HepG2 (cell line): ENCODE measurements around the gene ABHD4. TPM values are rescaled to one million over a fixed set of nuclear protein-coding genes. Genes with fewer than 3 reads are reported as not detected.

Experiments
- CCAR2 ChIP-seq: fragments of 200-400 bp; formaldehyde crosslinking; optimal IDR thresholded peaks from 2 replicates; pipeline ENCODE3; 2018; ENCODE audit warnings: low read depth, mild to moderate bottlenecking, low read length, moderate library complexity
- DPF2 ChIP-seq: sonication (generic); formaldehyde crosslinking; IDR thresholded peaks from 2 replicates; pipeline ENCODE4 v1.4.0; 2020; ENCODE audit warnings: mild to moderate bottlenecking, low read depth, missing genetic modification reagents, borderline replicate concordance
- ELF1 ChIP-seq: sonication (generic); formaldehyde crosslinking; IDR thresholded peaks from 2 replicates; pipeline ENCODE4 v1.4.0; 2020; ENCODE audit warnings: missing genetic modification reagents
- ETV5 ChIP-seq: IDR thresholded peaks from 2 replicates; pipeline ENCODE4 v1.6.1; 2018; ENCODE audit warnings: missing biosample characterization, missing genetic modification reagents, inconsistent platforms, borderline replicate concordance
- GLI4 ChIP-seq: sonication (generic); formaldehyde crosslinking; IDR thresholded peaks from 2 replicates; pipeline ENCODE4 v1.5.1; 2020; ENCODE audit warnings: missing genetic modification reagents, mild to moderate bottlenecking, moderate library complexity, borderline replicate concordance
- NCOA5 ChIP-seq: sonication (generic); formaldehyde crosslinking; IDR thresholded peaks from 2 replicates; pipeline ENCODE4 v1.4.0; 2020; ENCODE audit warnings: missing genetic modification reagents
- REPIN1 ChIP-seq: sonication (generic); formaldehyde crosslinking; IDR thresholded peaks from 2 replicates; pipeline ENCODE4 v1.8.0; 2022; ENCODE audit warnings: missing genetic modification reagents, low read depth, mild to moderate bottlenecking, borderline replicate concordance
- SAP130 ChIP-seq: IDR thresholded peaks from 2 replicates; pipeline ENCODE4 v1.6.1; 2016; ENCODE audit warnings: low read depth
- SNAI1 ChIP-seq: sonication (generic); formaldehyde crosslinking; IDR thresholded peaks from 2 replicates; pipeline ENCODE4 v1.5.0; 2020; ENCODE audit warnings: mild to moderate bottlenecking, missing genetic modification reagents, borderline replicate concordance
- SOX5 ChIP-seq: IDR thresholded peaks from 2 replicates; pipeline ENCODE4 v1.6.1; 2016; ENCODE audit warnings: borderline replicate concordance
- TCF12 ChIP-seq, 2 experiments: fragments of 450-650 bp in 1 of 2; sonication (generic) in 1 of 2; formaldehyde crosslinking in 1 of 2; IDR thresholded peaks; 2 replicates each; pipeline versions ENCODE4 v1.6.1 to v1.8.0; 2017 to 2022; ENCODE audit warnings: antibody characterized with exemption in 1 of 2, mild to moderate bottlenecking in 1 of 2, missing genetic modification reagents in 1 of 2, moderate library complexity in 1 of 2
- THAP9 ChIP-seq: sonication (generic); formaldehyde crosslinking; IDR thresholded peaks from 2 replicates; pipeline ENCODE4; 2020; ENCODE audit warnings: missing genetic modification reagents, mild to moderate bottlenecking, borderline replicate concordance
- TP53 ChIP-seq: sonication (generic); formaldehyde crosslinking; conservative IDR thresholded peaks from 2 replicates; pipeline ENCODE4 v1.4.0; 2020; ENCODE audit warnings: missing genetic modification reagents
- U2AF2 ChIP-seq: fragments of 200-400 bp; formaldehyde crosslinking; IDR thresholded peaks from 2 replicates; pipeline ENCODE4 v1.6.1; 2017; ENCODE audit warnings: low read depth, mild to moderate bottlenecking, low read length
- XRCC5 ChIP-seq: fragments of 200-400 bp; formaldehyde crosslinking; optimal IDR thresholded peaks from 2 replicates; pipeline ENCODE3; 2017; ENCODE audit warnings: mild to moderate bottlenecking, low read length
- ZBTB42 ChIP-seq: sonication (generic); formaldehyde crosslinking; IDR thresholded peaks from 2 replicates; pipeline ENCODE4 v1.5.0; 2020; ENCODE audit warnings: mild to moderate bottlenecking, missing genetic modification reagents
- ZNF280D ChIP-seq: sonication (generic); formaldehyde crosslinking; IDR thresholded peaks from 2 replicates; pipeline ENCODE4 v1.5.1; 2020; ENCODE audit warnings: mild to moderate bottlenecking, missing genetic modification reagents
- ZNF329 ChIP-seq: sonication (generic); formaldehyde crosslinking; IDR thresholded peaks from 2 replicates; pipeline ENCODE4 v1.9.0; 2021; ENCODE audit warnings: low read depth, mild to moderate bottlenecking, missing genetic modification reagents
- ZNF512 ChIP-seq: sonication (generic); formaldehyde crosslinking; IDR thresholded peaks from 2 replicates; pipeline ENCODE4 v1.4.0; 2020; ENCODE audit warnings: mild to moderate bottlenecking, missing genetic modification reagents
- ZNF652 ChIP-seq: IDR thresholded peaks from 2 replicates; pipeline ENCODE4 v1.6.1; 2016; ENCODE audit warnings: low read depth, borderline replicate concordance
- ZNF883 ChIP-seq: sonication (generic); formaldehyde crosslinking; IDR thresholded peaks from 2 replicates; pipeline ENCODE4 v1.5.1; 2020; ENCODE audit warnings: mild to moderate bottlenecking, missing genetic modification reagents; ENCODE audit errors: not compliant biosample characterization
- ZSCAN29 ChIP-seq: sonication (generic); formaldehyde crosslinking; conservative IDR thresholded peaks from 2 replicates; pipeline ENCODE4 v1.4.0; 2020; ENCODE audit warnings: mild to moderate bottlenecking, missing genetic modification reagents
- polyA plus RNA-seq, 8 experiments: library from polyadenylated mRNA; depleted of rRNA in 3 of 8; stranded (reverse) in 7 of 8; unstranded in 1 of 8; fragments of >200 nt; fragmentation: Illumina TruSeq in 4 of 8; extraction: Trizol in 4 of 8; gene quantifications; 2 replicates each; pipeline versions ENCODE4 v1.2.1 to v1.2.3, GENCODE V29; 2011 to 2016; ENCODE audit warnings: low read depth in 4 of 8, missing spikeins in 1 of 8, mixed read lengths in 1 of 8; ENCODE audit not compliant: insufficient read depth in 1 of 8
- total RNA-seq, 5 experiments: library from RNA; depleted of rRNA; stranded (reverse); fragments of >200 nt; fragmentation: Illumina TruSeq; extraction: Trizol; gene quantifications; 2 replicates each; pipeline ENCODE4 v1.2.3, GENCODE V29; 2016; ENCODE audit warnings: low read depth in 1 of 5

Gene ABHD4
- total and polyA plus RNA-seq, 2 of the 13 experiments (the other 11 are each of a cell fraction or from before 2014, with no cell fraction given), result 16.1 to 47.5 TPM

GRCh38 chr14:22589096-22589839, 8.8 kb upstream of the ABHD4 start, which contains the start of gene DAD1 (continued):
- TF ChIP-seq ZBTB42 (CRISPR knock-in tag) (peak; percentile 86; the same call in 1 of the 2 replicates), ZNF512 (CRISPR knock-in tag) (no peak), ZNF329 (CRISPR knock-in tag) (no peak; the same call in 1 of the 2 replicates), ZNF883 (CRISPR knock-in tag) (peak; percentile 91), ZNF280D (peak; percentile 93), GLI4 (CRISPR knock-in tag) (peak; percentile 99), NCOA5 (CRISPR knock-in tag) (no peak), XRCC5 (peak; percentile 74), DPF2 (CRISPR knock-in tag) (no peak), SOX5 (peak; percentile 24; the same call in 1 of the 2 replicates), TCF12 (IDR thresholded peaks at IDR 0.05) (no peak), TCF12 (CRISPR knock-in tag; IDR thresholded peaks at IDR 0.05) (no peak), ELF1 (CRISPR knock-in tag) (peak; percentile 82), ZSCAN29 (CRISPR knock-in tag) (no peak; the same call in 1 of the 2 replicates), SNAI1 (CRISPR knock-in tag) (no peak), TP53 (CRISPR knock-in tag) (no peak), ZNF652 (CRISPR knock-in tag) (no peak), U2AF2 (peak; percentile 99), THAP9 (peak; percentile 89), SAP130 (peak; percentile 100), CCAR2 (no peak), REPIN1 (CRISPR knock-in tag) (peak; percentile 50; the same call in 1 of the 2 replicates), ETV5 (CRISPR knock-in tag) (peak; percentile 91)
